GM12878 (cell line): ENCODE results near the gene ANKFY1. TPM values are rescaled to one million over a fixed set of nuclear protein-coding genes. Genes with fewer than 3 reads are reported as not detected.
A peak's percentile ranks its signal among the peaks of the same experiment; 100 is the strongest.

ENCODE experiments used
- ATAC-seq: fragments of 200-7000 bp; cut with Tn5 transposase; 3 replicates; pipeline ENCODE4 v1.9.1; 2020; ENCODE audit warnings: mild to moderate bottlenecking, moderate library complexity
- BruUV-seq: library from RNA; stranded (reverse); fragments of 400-500 nt; replicated peaks from 2 replicates; lab custom pipeline; 2021; lab: Mats Ljungman, UMichigan
- CTCF ChIA-PET: fragments of 300-600 bp; sonication (Branson Sonifier 250); formaldehyde crosslinking; extraction: SDS; loops from one replicate; lab custom pipeline; 2021; ENCODE audit warnings: inconsistent platforms; lab: Yijun Ruan, JAX
- POLR2A ChIA-PET: fragments of 350-600 bp; formaldehyde crosslinking; extraction: SDS; loops from one replicate; lab custom pipeline; 2021; ENCODE audit warnings: inconsistent platforms; lab: Charles Lee
- RAD21 ChIA-PET: fragments of 300-600 bp; sonication (Branson Sonifier 250); formaldehyde crosslinking; loops from one replicate; lab custom pipeline; 2023; ENCODE audit warnings: antibody characterized with exemption; ENCODE audit not compliant: unreplicated experiment; lab: Charles Lee
- SMC1A ChIA-PET: fragments of 300-600 bp; sonication (Branson Sonifier 250); formaldehyde crosslinking; loops from one replicate; lab custom pipeline; 2023; ENCODE audit not compliant: unreplicated experiment, uncharacterized antibody; lab: Charles Lee
- DNase-seq: peaks from one replicate; pipeline ENCODE4 v3.0.0-alpha.2; 2011; ENCODE audit warnings: low read depth, low spot score
- FAIRE-seq: peaks from 3 replicates; lab custom pipeline; 2011; peaks lifted over from hg19 to GRCh38; lab: Jason Lieb, UNC
- H2AFZ ChIP-seq: 2 replicates; pipeline ENCODE4 v1.6.0; 2011; ENCODE audit warnings: low read depth, low read length, control low read depth; ENCODE audit not compliant: control insufficient read depth
- H3K27ac ChIP-seq: 2 replicates; pipeline ENCODE4 v1.5.1; 2011; ENCODE audit warnings: control low read depth; ENCODE audit not compliant: control insufficient read depth, insufficient read depth
- H3K27me3 ChIP-seq, 2 experiments: replicated peaks in 1 of 2; 2 replicates each; pipeline versions ENCODE4 v1.6.0 to v1.6.1; 2011; ENCODE audit warnings: low read length in 1 of 2; ENCODE audit not compliant: control insufficient read depth in 2 of 2, insufficient read depth in 2 of 2
- H3K36me3 ChIP-seq, 2 experiments: 2 replicates each; pipeline ENCODE4 v1.5.1; 2011; ENCODE audit warnings: low read length in 1 of 2; ENCODE audit not compliant: control insufficient read depth in 2 of 2, insufficient read depth in 2 of 2
- H3K4me1 ChIP-seq: 2 replicates; pipeline ENCODE4 v1.6.1; 2011; ENCODE audit warnings: mild to moderate bottlenecking, low read length, moderate library complexity, mixed read lengths; ENCODE audit not compliant: control insufficient read depth, insufficient read depth
- H3K4me2 ChIP-seq: 2 replicates; pipeline ENCODE4 v1.6.0; 2011; ENCODE audit warnings: control low read depth; ENCODE audit not compliant: control insufficient read depth, insufficient read depth
- H3K4me3 ChIP-seq: fragments of 200-600 bp; sonication (generic); 2 replicates; pipeline ENCODE4 v1.5.1; 2016
- H3K79me2 ChIP-seq: 2 replicates; pipeline ENCODE4 v1.6.0; 2011; ENCODE audit warnings: low read length; ENCODE audit not compliant: control insufficient read depth, insufficient read depth
- H3K9ac ChIP-seq: 2 replicates; pipeline ENCODE4 v1.8.0; 2011; ENCODE audit warnings: low read length, control low read depth, mixed read lengths; ENCODE audit not compliant: control insufficient read depth, insufficient read depth
- H3K9me3 ChIP-seq: replicated peaks from 3 replicates; pipeline ENCODE4 v1.5.1; 2011; ENCODE audit warnings: mild to moderate bottlenecking, low read length; ENCODE audit not compliant: control insufficient read depth, insufficient read depth
- H4K20me1 ChIP-seq: 2 replicates; pipeline ENCODE4 v1.6.0; 2011; ENCODE audit not compliant: control insufficient read depth, insufficient read depth
- CHD4 ChIP-seq: fragments of 200-600 bp; sonication (generic); IDR thresholded peaks from 2 replicates; pipeline ENCODE4 v1.6.1; 2016; ENCODE audit warnings: mild to moderate bottlenecking
- HCFC1 ChIP-seq: fragments of 150-350 bp; IDR thresholded peaks from 2 replicates; pipeline ENCODE4 v1.6.1; 2014; ENCODE audit warnings: low read length
- IKZF2 ChIP-seq, 2 experiments: fragments of 450-650 bp; IDR thresholded peaks; 2 replicates each; pipeline ENCODE4 v1.6.1; 2017; ENCODE audit warnings: mild to moderate bottlenecking in 2 of 2, moderate library complexity in 2 of 2
- KDM1A ChIP-seq: fragments of 200-600 bp; sonication (generic); IDR thresholded peaks from 2 replicates; pipeline ENCODE4 v1.6.1; 2016; ENCODE audit warnings: borderline replicate concordance
- MEF2B ChIP-seq: fragments of 450-650 bp; IDR thresholded peaks from 2 replicates; pipeline ENCODE4 v1.6.1; 2018; ENCODE audit warnings: mild to moderate bottlenecking, moderate library complexity; ENCODE audit not compliant: partially characterized antibody, poor library complexity, severe bottlenecking
- PML ChIP-seq: IDR thresholded peaks from 2 replicates; pipeline ENCODE4 v1.6.1; 2012; ENCODE audit warnings: low read length, inconsistent platforms
- POU2F2 ChIP-seq: IDR thresholded peaks from 3 replicates; pipeline ENCODE4 v1.6.1; 2011; ENCODE audit warnings: low read depth, mild to moderate bottlenecking, low read length, borderline replicate concordance
- WGBS: methylation state at CpG from one replicate; pipeline ENCODE4 v1.1.6; 2016; ENCODE audit warnings: low lambda C conversion rate; ENCODE audit not compliant: insufficient replicate concordance, insufficient coverage; ENCODE audit errors: missing lambda C conversion rate; 5-methylcytosine and 5-hydroxymethylcytosine counted together
- in situ Hi-C: fragments of 300-500 bp; cut with MboI; formaldehyde crosslinking; loops from 9 replicates; pipeline ENCODE4 v1.14.3; 2018; ENCODE audit warnings: mixed read lengths
- intact Hi-C: fragments of 100-400 bp; cut with micrococcal nuclease; formaldehyde crosslinking; loops from one replicate; pipeline ENCODE4 v1.14.2; 2022; ENCODE audit not compliant: unreplicated experiment
- polyA plus RNA-seq, 11 experiments: library from polyadenylated mRNA; depleted of rRNA in 4 of 11; unstranded in 6 of 11; stranded (reverse) in 5 of 11; fragments of >200 nt; fragmentation: Nextera tagmentation in 4 of 11; fragmentation: Illumina TruSeq in 1 of 11; extraction: Ambion mirVana in 4 of 11; extraction: Trizol in 1 of 11; gene quantifications; 1 replicate in 1 of 11; 2 replicates in 10 of 11; pipeline versions ENCODE4 v1.2.1 to v1.2.3, GENCODE V29; 2011 to 2016; ENCODE audit warnings: inconsistent platforms in 2 of 11, missing spikeins in 2 of 11, low read depth in 1 of 11
- total RNA-seq, 4 experiments: library from RNA; depleted of rRNA in 3 of 4; stranded (reverse); fragments of >200 nt in 3 of 4; fragmentation: Illumina TruSeq in 1 of 4; extraction: Trizol in 1 of 4; gene quantifications; 2 replicates each; pipeline versions ENCODE4 v1.2.1 to v1.2.3, GENCODE V29; 2013 to 2021
- TF ChIP-seq, protein P1 (sequence below): IDR thresholded peaks from 2 replicates; pipeline ENCODE4 v1.6.1; 2011; ENCODE audit warnings: low read depth, mild to moderate bottlenecking, low read length, moderate library complexity, borderline replicate concordance; ENCODE audit errors: extremely low read depth

ANKFY1 gene
- total and polyA plus RNA-seq, 10 of the 15 experiments (the other 5 are each of a cell fraction or from before 2014, with no cell fraction given), result 3.0 to 27.7 (median 16.4) TPM

DNA sequence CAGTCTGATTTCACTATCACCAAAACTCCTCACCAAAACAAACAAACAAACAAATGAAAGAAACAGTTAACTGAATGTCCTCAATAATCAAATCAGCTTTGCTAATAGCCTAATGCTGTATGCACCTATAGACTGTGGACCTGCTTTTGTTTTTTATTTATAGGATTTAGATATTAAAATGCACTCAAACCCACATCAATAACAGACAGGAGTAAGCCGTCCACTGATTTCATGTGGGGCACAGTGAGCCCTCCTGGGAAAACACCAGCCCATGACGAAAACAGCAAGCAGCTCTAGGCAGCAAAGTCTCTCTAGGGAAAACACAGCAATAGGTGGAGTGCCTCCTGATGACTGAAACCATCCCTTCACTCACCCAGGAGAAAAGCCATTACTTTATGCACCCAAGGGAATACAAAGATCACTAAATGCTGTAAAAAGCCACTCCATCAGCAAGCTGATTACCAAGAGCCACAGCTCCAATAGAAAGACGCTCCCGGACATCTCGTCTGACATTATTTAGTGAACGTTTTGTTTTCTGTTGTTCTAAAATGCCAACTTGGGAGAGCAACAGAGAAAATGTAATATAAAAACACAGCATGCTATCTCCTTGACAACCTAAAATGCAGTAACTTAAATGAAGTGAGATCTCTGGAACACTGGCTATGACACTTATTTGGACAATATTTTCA lies 47.8 kb downstream of the ANKFY1 start:
- BruUV-seq, result no TSS peak
- Histone ChIP-seq H3K36me3 (peaks cover 0 to 6% of the 10 kb centered on the region in 2 experiments; a peak in 1 of 4 replicates), H3K27me3 (no peaks in the 10 kb centered on the region), H3K9ac (no peak overlapping the region), H3K79me2 (peaks cover 7% of the 10 kb centered on the region; the same call in 1 of the 2 replicates), H3K4me3 (no peak overlapping the region), H3K9me3 (no peaks in the 10 kb centered on the region), H3K4me2 (no peak overlapping the region), H3K27ac (no peak overlapping the region), H4K20me1 (no peaks in the 10 kb centered on the region), H3K4me1 (peaks cover 3% of the 10 kb centered on the region; the same call in 1 of the 2 replicates), H2AFZ (no peak overlapping the region)
- intact Hi-C loops (loop anchor here (1.0 to 5.0 kb wide), 4 partner anchors 36 to 197 kb away; partner anchors contain the start of gene UBE2G1), in situ Hi-C loops (no loop called here)
- POLR2A ChIA-PET, result interaction anchor here (0.6 to 1.3 kb wide), 2 partner anchors 47 to 158 kb away, joined by 3 to 4 read pairs; partner anchors contain the start of gene ANKFY1
- SMC1A ChIA-PET, result interaction anchor here (0.6 to 3.3 kb wide), 44 partner anchors 10 to 228 kb away, joined by 3 to 45 read pairs (median 6); partner anchors contain the start of gene ANKFY1
- CTCF ChIA-PET, result interaction anchor here (0.7 to 6.1 kb wide), 59 partner anchors 8 to 487 kb away, joined by 3 to 156 read pairs (median 5); partner anchors contain the start of gene UBE2G1
- TF ChIP-seq POU2F2 (no peak), MEF2B (peak; percentile 73)
- DNase-seq (no peak), FAIRE-seq (no peak), ATAC-seq (peak; percentile 75)
- RAD21 ChIA-PET, result interaction anchor here (0.7 to 4.1 kb wide), 32 partner anchors 10 to 493 kb away, joined by 3 to 79 read pairs (median 5); partner anchors contain the start of gene ANKFY1
- WGBS, result 45% methylated on average over 6 of the region's 6 CpGs

DNA sequence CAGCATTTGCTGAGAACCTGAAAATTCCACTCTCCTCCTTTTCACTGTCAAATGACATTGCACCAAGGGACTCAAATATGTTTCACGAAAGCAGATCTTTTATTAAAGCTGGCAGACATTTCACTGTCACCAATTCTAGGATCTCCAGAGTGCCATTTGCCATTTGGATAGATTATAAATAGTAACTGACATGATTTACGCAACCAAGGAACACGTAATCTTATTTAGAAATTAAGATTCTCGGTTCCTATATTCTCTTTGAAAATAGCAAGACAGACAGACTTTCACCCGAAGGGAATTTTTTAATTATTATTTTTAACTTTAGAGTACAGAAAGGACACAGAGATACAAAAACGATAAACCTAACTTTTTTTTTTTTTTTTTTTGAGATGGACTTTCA lies 49.6 kb downstream of the ANKFY1 start:
- H2AFZ ChIP-seq, result no peak overlapping the region
- RAD21 ChIA-PET, result interaction anchor here (2.6 to 4.1 kb wide), 2 partner anchors 191 to 198 kb away, joined by 21 to 79 read pairs; no protein-coding TSS in a partner anchor
- no peaks in the 10 kb centered on the region for H3K27me3 ChIP-seq
- no peaks in the 10 kb centered on the region for H4K20me1 ChIP-seq
- BruUV-seq, result no TSS peak
- TF ChIP-seq HCFC1, result no peak
- TF ChIP-seq CHD4, result no peak
- TF ChIP-seq IKZF2 (IDR thresholded peaks at IDR 0.05), result no peak
- no peak for TF ChIP-seq KDM1A
- TF ChIP-seq, protein P1, sequence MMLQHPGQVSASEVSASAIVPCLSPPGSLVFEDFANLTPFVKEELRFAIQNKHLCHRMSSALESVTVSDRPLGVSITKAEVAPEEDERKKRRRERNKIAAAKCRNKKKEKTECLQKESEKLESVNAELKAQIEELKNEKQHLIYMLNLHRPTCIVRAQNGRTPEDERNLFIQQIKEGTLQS, result no peak
- TF ChIP-seq PML, result no peak
- intact Hi-C loops (loop anchor here (2.0 kb wide), 1 partner anchor 153 kb away; the partner anchor contains the start of gene UBE2G1), in situ Hi-C loops (no loop called here)
- WGBS, result 96% methylated on average over 6 of the region's 6 CpGs
- FAIRE-seq, result no peak
- H3K4me2 ChIP-seq, result no peak overlapping the region
- H3K9ac ChIP-seq, result no peak overlapping the region
- POLR2A ChIA-PET, result no interaction called here
- H3K36me3 ChIP-seq, result peaks cover 0 to 9% of the 10 kb centered on the region in 2 experiments; a peak in 2 of 4 replicates
- DNase-seq, result no peak
- SMC1A ChIA-PET, result interaction anchor here (0.7 to 3.3 kb wide), 7 partner anchors 9 to 199 kb away, joined by 3 to 45 read pairs (median 3); no protein-coding TSS in a partner anchor
- no peak for ATAC-seq
- H3K4me1 ChIP-seq, result peaks cover 3% of the 10 kb centered on the region; the same call in 1 of the 2 replicates
- no peaks in the 10 kb centered on the region for H3K9me3 ChIP-seq
- CTCF ChIA-PET, result interaction anchor here (0.8 to 6.1 kb wide), 7 partner anchors 9 to 207 kb away, joined by 6 to 156 read pairs (median 9); no protein-coding TSS in a partner anchor
- H3K27ac ChIP-seq, result no peak overlapping the region
- H3K79me2 ChIP-seq, result peaks cover 7% of the 10 kb centered on the region; the same call in 1 of the 2 replicates
- no peak overlapping the region for H3K4me3 ChIP-seq
